Measurements from ENCODE around the gene HIGD1B. TPM values are rescaled to one million over a fixed set of nuclear protein-coding genes. Genes with fewer than 3 reads are reported as not detected.

The HIGD1B gene
- not detected in 2 replicates for total RNA-seq (2014; rRNA removed; shearing (Covaris generic))
- not detected in 2 replicates for total RNA-seq (2022)
- Bru-seq, nascent RNA, result not detected
- not detected for BruChase-seq, experiment 1, labeled RNA remaining after a 6-hour chase
- not detected for BruChase-seq, experiment 2, labeled RNA remaining after a 2-hour chase
- long read RNA-seq, partial matches to known transcripts, result 0 of 10 reads
- long read RNA-seq, other reads (novel, unspliced or antisense), result 10 of 10 reads

DNA sequence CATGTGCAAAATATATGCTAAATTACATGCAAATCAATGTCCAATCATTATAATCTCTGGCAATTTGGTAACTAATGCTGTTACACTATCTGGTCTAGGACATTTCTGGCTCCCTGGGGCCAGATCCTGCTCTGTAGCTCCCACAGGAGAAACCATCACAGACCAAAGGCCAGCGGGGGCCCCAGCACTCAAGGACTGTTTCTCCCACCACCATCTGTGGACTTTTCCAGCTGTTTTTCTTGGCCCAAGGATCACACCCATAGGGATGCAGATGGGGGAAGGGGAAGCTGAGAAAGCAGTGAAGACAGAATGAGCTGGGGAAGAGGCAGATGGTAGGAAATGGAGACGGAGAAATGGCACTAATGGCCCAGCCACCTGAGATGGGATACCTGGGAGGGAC lies at the start of gene HIGD1B:
TSS of gene HIGD1B (plus strand) at position 298 of the 400 bp plus-strand sequence. CDS start 270 bp downstream, outside the sequence.
- H3K4me3 ChIP-seq (ENCODE audit: low read depth, low read length, poor library complexity, severe bottlenecking), result no peak within 1 kb of the TSS
- no peaks in the 10 kb centered on the region for H4K20me1 ChIP-seq (ENCODE audit: insufficient read depth, low read length)
- DNase-seq (ENCODE audit: low spot score), result no peak
- H2AFZ ChIP-seq (ENCODE audit: low read length), result no peak within 1 kb of the TSS
- CTCF ChIA-PET (ENCODE audit: unreplicated experiment), result no interaction called here
- H3K27ac ChIP-seq (ENCODE audit: low read depth, low read length, poor library complexity, severe bottlenecking), result no peak within 1 kb of the TSS
- no peaks in the 10 kb centered on the region for H3K79me2 ChIP-seq (ENCODE audit: insufficient read depth, low read depth, low read length)
- BruUV-seq (replicated peaks), result no TSS peak
- H3K9me2 ChIP-seq (ENCODE audit: insufficient read depth, low read length), result no peaks in the 10 kb centered on the region
- no peak within 1 kb of the TSS for H3K4me2 ChIP-seq (ENCODE audit: low read length)
- intact Hi-C loops (cut with micrococcal nuclease; ENCODE audit: unreplicated experiment), result no loop called here
- no peaks in the 10 kb centered on the region for H3K4me1 ChIP-seq (ENCODE audit: insufficient read depth, low read length, poor library complexity, severe bottlenecking)
- no peak for TF ChIP-seq EZH2phosphoT487 (IDR thresholded peaks at IDR 0.05; ENCODE audit: borderline replicate concordance, low read depth, low read length)
- TF ChIP-seq, protein P1, sequence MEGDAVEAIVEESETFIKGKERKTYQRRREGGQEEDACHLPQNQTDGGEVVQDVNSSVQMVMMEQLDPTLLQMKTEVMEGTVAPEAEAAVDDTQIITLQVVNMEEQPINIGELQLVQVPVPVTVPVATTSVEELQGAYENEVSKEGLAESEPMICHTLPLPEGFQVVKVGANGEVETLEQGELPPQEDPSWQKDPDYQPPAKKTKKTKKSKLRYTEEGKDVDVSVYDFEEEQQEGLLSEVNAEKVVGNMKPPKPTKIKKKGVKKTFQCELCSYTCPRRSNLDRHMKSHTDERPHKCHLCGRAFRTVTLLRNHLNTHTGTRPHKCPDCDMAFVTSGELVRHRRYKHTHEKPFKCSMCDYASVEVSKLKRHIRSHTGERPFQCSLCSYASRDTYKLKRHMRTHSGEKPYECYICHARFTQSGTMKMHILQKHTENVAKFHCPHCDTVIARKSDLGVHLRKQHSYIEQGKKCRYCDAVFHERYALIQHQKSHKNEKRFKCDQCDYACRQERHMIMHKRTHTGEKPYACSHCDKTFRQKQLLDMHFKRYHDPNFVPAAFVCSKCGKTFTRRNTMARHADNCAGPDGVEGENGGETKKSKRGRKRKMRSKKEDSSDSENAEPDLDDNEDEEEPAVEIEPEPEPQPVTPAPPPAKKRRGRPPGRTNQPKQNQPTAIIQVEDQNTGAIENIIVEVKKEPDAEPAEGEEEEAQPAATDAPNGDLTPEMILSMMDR (conservative IDR thresholded peaks at IDR 0.05; ENCODE audit: low read length), result no peak
- no peaks in the 10 kb centered on the region for H3K9me3 ChIP-seq (ENCODE audit: low read length)
- POLR2A ChIA-PET, result no interaction called here
- H3K36me3 ChIP-seq (ENCODE audit: insufficient read depth, low read length), result peaks cover 42% of the 10 kb centered on the region

DNA sequence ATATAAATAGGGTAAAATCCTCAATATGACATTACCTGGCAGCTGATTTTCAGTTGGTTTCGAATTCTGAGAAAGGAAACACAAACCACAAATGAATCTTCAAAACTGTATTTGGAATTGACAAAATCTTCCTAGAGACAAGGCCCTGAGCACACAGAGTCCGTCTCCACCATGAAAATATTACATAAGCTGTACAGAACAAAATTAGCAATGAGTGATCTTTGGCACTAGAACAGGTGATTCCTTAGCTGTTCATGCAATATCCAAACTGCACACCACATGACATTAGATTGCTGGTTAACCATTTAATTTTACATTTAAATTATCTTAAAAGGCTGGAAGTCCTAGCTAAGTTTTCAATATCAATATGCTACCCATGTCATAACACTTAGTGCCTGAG lies 49.3 kb upstream of the HIGD1B start:
- Histone ChIP-seq H3K4me2 (ENCODE audit: low read length) (no peak overlapping the region), H3K9me3 (ENCODE audit: low read length) (no peaks in the 10 kb centered on the region), H4K20me1 (ENCODE audit: insufficient read depth, low read length) (no peaks in the 10 kb centered on the region), H3K9me2 (ENCODE audit: insufficient read depth, low read length) (no peaks in the 10 kb centered on the region), H3K79me2 (ENCODE audit: insufficient read depth, low read depth, low read length) (no peaks in the 10 kb centered on the region), H3K4me1 (ENCODE audit: insufficient read depth, low read length, poor library complexity, severe bottlenecking) (no peaks in the 10 kb centered on the region), H3K4me3 (ENCODE audit: low read depth, low read length, poor library complexity, severe bottlenecking) (no peak overlapping the region), H3K36me3 (ENCODE audit: insufficient read depth, low read length) (peaks cover 35% of the 10 kb centered on the region), H3K27ac (ENCODE audit: low read depth, low read length, poor library complexity, severe bottlenecking) (no peak overlapping the region), H2AFZ (ENCODE audit: low read length) (no peak overlapping the region)
- TF ChIP-seq, protein P1 (conservative IDR thresholded peaks at IDR 0.05; ENCODE audit: low read length), result no peak
- TF ChIP-seq EZH2phosphoT487 (IDR thresholded peaks at IDR 0.05; ENCODE audit: borderline replicate concordance, low read depth, low read length), result no peak
- BruUV-seq (replicated peaks), result no TSS peak
- intact Hi-C loops (cut with micrococcal nuclease; ENCODE audit: unreplicated experiment), result no loop called here
- CTCF ChIA-PET (ENCODE audit: unreplicated experiment), result no interaction called here
- POLR2A ChIA-PET, result no interaction called here
- no peak for DNase-seq (ENCODE audit: low spot score)

DNA sequence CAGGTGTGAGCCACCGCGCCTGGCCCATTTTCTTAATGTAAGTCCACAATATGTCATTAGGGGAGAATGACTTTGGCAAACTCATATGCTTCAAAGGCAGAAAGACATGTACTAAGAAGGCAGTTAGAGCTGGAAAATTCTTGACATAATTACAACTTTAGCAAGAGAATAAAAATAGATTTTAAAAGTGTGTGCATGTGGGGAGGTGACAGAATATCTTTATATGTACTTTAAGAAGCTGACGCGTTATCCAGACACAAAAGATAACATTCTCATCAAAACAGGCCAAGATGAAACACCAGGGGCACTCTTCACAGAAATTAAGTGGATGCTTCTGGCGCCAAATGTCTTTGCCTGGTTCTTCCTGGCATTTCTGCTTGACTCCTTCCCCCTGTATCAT lies 45.8 kb upstream of the HIGD1B start:
- Histone ChIP-seq H3K4me3 (ENCODE audit: low read depth, low read length, poor library complexity, severe bottlenecking) (no peak overlapping the region), H3K4me1 (ENCODE audit: insufficient read depth, low read length, poor library complexity, severe bottlenecking) (no peaks in the 10 kb centered on the region), H3K79me2 (ENCODE audit: insufficient read depth, low read depth, low read length) (no peaks in the 10 kb centered on the region), H3K36me3 (ENCODE audit: insufficient read depth, low read length) (peaks cover 68% of the 10 kb centered on the region), H2AFZ (ENCODE audit: low read length) (no peak overlapping the region), H3K9me3 (ENCODE audit: low read length) (no peaks in the 10 kb centered on the region), H3K27ac (ENCODE audit: low read depth, low read length, poor library complexity, severe bottlenecking) (no peak overlapping the region), H3K4me2 (ENCODE audit: low read length) (no peak overlapping the region), H4K20me1 (ENCODE audit: insufficient read depth, low read length) (no peaks in the 10 kb centered on the region), H3K9me2 (ENCODE audit: insufficient read depth, low read length) (no peaks in the 10 kb centered on the region)
- no peak for DNase-seq (ENCODE audit: low spot score)
- ChIA-PET POLR2A (no interaction called here), CTCF (ENCODE audit: unreplicated experiment) (no interaction called here)
- intact Hi-C loops (cut with micrococcal nuclease; ENCODE audit: unreplicated experiment), result no loop called here
- no TSS peak for BruUV-seq (replicated peaks)
- TF ChIP-seq, protein P1 (conservative IDR thresholded peaks at IDR 0.05; ENCODE audit: low read length), result no peak
- no peak for TF ChIP-seq EZH2phosphoT487 (IDR thresholded peaks at IDR 0.05; ENCODE audit: borderline replicate concordance, low read depth, low read length)

All from OCI-LY7 (cell line).